ENCODE data around the gene WDR81. TPM values are rescaled to one million over a fixed set of nuclear protein-coding genes. Genes with fewer than 3 reads are reported as not detected.
A peak's percentile ranks its signal among the peaks of the same experiment; 100 is the strongest.

WDR81 gene
- total RNA-seq, 1 experiment from 2014 or later = 20.5 TPM

GRCh38 chr17:1752425-1753262, 28.1 kb downstream of the WDR81 start:
- no peak for TF ChIP-seq EZH2 (IDR thresholded peaks at IDR 0.05; ENCODE audit: low read depth)
- TF ChIP-seq, protein P1, sequence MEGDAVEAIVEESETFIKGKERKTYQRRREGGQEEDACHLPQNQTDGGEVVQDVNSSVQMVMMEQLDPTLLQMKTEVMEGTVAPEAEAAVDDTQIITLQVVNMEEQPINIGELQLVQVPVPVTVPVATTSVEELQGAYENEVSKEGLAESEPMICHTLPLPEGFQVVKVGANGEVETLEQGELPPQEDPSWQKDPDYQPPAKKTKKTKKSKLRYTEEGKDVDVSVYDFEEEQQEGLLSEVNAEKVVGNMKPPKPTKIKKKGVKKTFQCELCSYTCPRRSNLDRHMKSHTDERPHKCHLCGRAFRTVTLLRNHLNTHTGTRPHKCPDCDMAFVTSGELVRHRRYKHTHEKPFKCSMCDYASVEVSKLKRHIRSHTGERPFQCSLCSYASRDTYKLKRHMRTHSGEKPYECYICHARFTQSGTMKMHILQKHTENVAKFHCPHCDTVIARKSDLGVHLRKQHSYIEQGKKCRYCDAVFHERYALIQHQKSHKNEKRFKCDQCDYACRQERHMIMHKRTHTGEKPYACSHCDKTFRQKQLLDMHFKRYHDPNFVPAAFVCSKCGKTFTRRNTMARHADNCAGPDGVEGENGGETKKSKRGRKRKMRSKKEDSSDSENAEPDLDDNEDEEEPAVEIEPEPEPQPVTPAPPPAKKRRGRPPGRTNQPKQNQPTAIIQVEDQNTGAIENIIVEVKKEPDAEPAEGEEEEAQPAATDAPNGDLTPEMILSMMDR (conservative IDR thresholded peaks at IDR 0.05) = no peak; the same call in 1 of the 2 replicates
- Histone ChIP-seq H3K9me2 (ENCODE audit: insufficient read depth) (no peaks in the 10 kb centered on the region), H4K20me1 (ENCODE audit: insufficient read depth) (no peaks in the 10 kb centered on the region), H3K9me3 (ENCODE audit: insufficient read depth, low read depth) (no peaks in the 10 kb centered on the region), H3F3A (ENCODE audit: insufficient read depth, low read depth) (peaks cover 19% of the 10 kb centered on the region), H3K4me1 (replicated peaks; ENCODE audit: insufficient read depth) (peaks cover 28% of the 10 kb centered on the region), H3K27me3 (ENCODE audit: insufficient read depth, low read depth) (no peaks in the 10 kb centered on the region), H3K4me3 (peak overlapping the region; percentile 60), H3K27ac (peak overlapping the region; percentile 67), H3K36me3 (ENCODE audit: low read depth) (no peaks in the 10 kb centered on the region), H3K4me2 (peak overlapping the region; percentile 85), H2AFZ (peak overlapping the region; percentile 76), H3K79me2 (ENCODE audit: low read depth) (no peaks in the 10 kb centered on the region)
- intact Hi-C loops (cut with micrococcal nuclease; ENCODE audit: unreplicated experiment) = loop anchor here (2.0 kb wide), 1 partner anchor 36 kb away; no protein-coding TSS in a partner anchor
- ChIA-PET CTCF (interaction anchor here (0.5 to 1.1 kb wide), 3 partner anchors 36 to 652 kb away, joined by 3 read pairs; no protein-coding TSS in a partner anchor), POLR2A (ENCODE audit: unreplicated experiment) (interaction anchor here (0.5 to 1.7 kb wide), 7 partner anchors 17 to 641 kb away, joined by 3 to 17 read pairs (median 3); no protein-coding TSS in a partner anchor)
- TSS peak; percentile 79 for BruUV-seq (replicated peaks)
- DNase-seq = peak; percentile 79 to 86

GRCh38 chr17:1753767-1754429, 29.4 kb downstream of the WDR81 start:
- BruUV-seq (replicated peaks) = no TSS peak
- H3K9me3 ChIP-seq (ENCODE audit: insufficient read depth, low read depth) = no peaks in the 10 kb centered on the region
- no peak overlapping the region for H2AFZ ChIP-seq
- no peaks in the 10 kb centered on the region for H3K27me3 ChIP-seq (ENCODE audit: insufficient read depth, low read depth)
- H3K4me1 ChIP-seq (replicated peaks; ENCODE audit: insufficient read depth) = peaks cover 22% of the 10 kb centered on the region
- ChIA-PET CTCF (interaction anchor here (0.6 to 0.7 kb wide), 2 partner anchors 33 to 125 kb away, joined by 3 to 6 read pairs; partner anchors contain the start of gene SLC43A2), POLR2A (ENCODE audit: unreplicated experiment) (interaction anchor here (1.7 kb wide), 1 partner anchor 37 kb away, joined by 9 read pairs; no protein-coding TSS in a partner anchor)
- no peak overlapping the region for H3K27ac ChIP-seq
- DNase-seq = no peak
- no peak for TF ChIP-seq EZH2 (IDR thresholded peaks at IDR 0.05; ENCODE audit: low read depth)
- TF ChIP-seq, protein P1 (conservative IDR thresholded peaks at IDR 0.05) = no peak
- intact Hi-C loops (cut with micrococcal nuclease; ENCODE audit: unreplicated experiment) = loop anchor here (2.0 kb wide), 1 partner anchor 37 kb away; no protein-coding TSS in a partner anchor
- no peak overlapping the region for H3K4me2 ChIP-seq
- no peaks in the 10 kb centered on the region for H3K79me2 ChIP-seq (ENCODE audit: low read depth)
- no peaks in the 10 kb centered on the region for H4K20me1 ChIP-seq (ENCODE audit: insufficient read depth)
- H3K9me2 ChIP-seq (ENCODE audit: insufficient read depth) = no peaks in the 10 kb centered on the region
- H3F3A ChIP-seq (ENCODE audit: insufficient read depth, low read depth) = peaks cover 14% of the 10 kb centered on the region
- no peak overlapping the region for H3K4me3 ChIP-seq
- no peaks in the 10 kb centered on the region for H3K36me3 ChIP-seq (ENCODE audit: low read depth)

DNA sequence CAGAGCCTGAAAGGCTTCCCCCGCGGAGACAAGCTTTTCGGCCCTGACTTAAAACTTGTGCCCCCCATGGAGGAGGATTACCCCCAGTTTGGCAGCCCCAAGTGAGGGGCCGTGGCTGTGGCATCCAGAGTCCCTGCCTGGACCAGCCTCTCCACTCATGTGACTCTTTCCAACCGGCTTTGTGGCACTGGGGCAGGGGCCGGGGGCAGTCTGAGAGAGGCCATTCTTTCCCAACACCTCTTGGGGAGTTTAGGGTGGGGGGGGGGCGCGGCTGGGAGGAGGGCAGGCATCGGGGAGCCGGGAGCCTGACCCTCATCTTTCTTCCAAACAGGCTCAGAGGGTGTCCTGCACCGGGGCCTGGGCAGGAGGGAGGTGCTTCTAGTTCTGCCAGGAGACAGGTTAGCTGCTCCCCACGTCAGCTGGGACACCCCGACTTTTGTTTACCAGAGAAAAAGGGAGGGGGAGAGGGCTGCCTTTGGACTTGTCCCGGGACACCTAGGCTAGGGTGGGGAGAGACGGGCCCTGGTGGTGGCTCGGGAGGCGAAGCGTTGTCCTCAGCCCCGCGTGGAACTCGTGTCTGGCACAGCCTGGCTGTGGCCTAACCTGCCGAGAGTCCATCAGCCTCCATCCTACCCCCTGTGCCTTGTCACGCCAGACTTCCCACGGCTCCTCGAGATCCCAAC, 30.1 kb downstream of the WDR81 start:
- no peaks in the 10 kb centered on the region for H3K27me3 ChIP-seq (ENCODE audit: insufficient read depth, low read depth)
- intact Hi-C loops (cut with micrococcal nuclease; ENCODE audit: unreplicated experiment) = no loop called here
- no peak overlapping the region for H3K4me2 ChIP-seq
- no peak overlapping the region for H3K27ac ChIP-seq
- no peaks in the 10 kb centered on the region for H4K20me1 ChIP-seq (ENCODE audit: insufficient read depth)
- H3K79me2 ChIP-seq (ENCODE audit: low read depth) = no peaks in the 10 kb centered on the region
- DNase-seq = no peak
- no peak overlapping the region for H3K4me3 ChIP-seq
- no peak for TF ChIP-seq EZH2 (IDR thresholded peaks at IDR 0.05; ENCODE audit: low read depth)
- TF ChIP-seq, protein P1 (conservative IDR thresholded peaks at IDR 0.05) = no peak
- ChIA-PET POLR2A (ENCODE audit: unreplicated experiment) (interaction anchor here (0.6 kb wide), 1 partner anchor 37 kb away, joined by 3 read pairs; no protein-coding TSS in a partner anchor), CTCF (interaction anchor here (0.6 to 0.7 kb wide), 3 partner anchors 34 to 178 kb away, joined by 3 to 6 read pairs (median 6); partner anchors contain the start of gene SLC43A2)
- H3K9me3 ChIP-seq (ENCODE audit: insufficient read depth, low read depth) = no peaks in the 10 kb centered on the region
- H3K36me3 ChIP-seq (ENCODE audit: low read depth) = no peaks in the 10 kb centered on the region
- peaks cover 22% of the 10 kb centered on the region for H3K4me1 ChIP-seq (replicated peaks; ENCODE audit: insufficient read depth)
- BruUV-seq (replicated peaks) = no TSS peak
- no peaks in the 10 kb centered on the region for H3K9me2 ChIP-seq (ENCODE audit: insufficient read depth)
- H3F3A ChIP-seq (ENCODE audit: insufficient read depth, low read depth) = peaks cover 14% of the 10 kb centered on the region
- H2AFZ ChIP-seq = no peak overlapping the region
